ENCODE results near the gene NEK5.

GRCh38 chr13:52109116-52109670 is 19.7 kb downstream of the NEK5 start:
- no peak for TF ChIP-seq POLR2AphosphoS5 (IDR thresholded peaks at IDR 0.05; ENCODE audit: borderline replicate concordance, low read depth, low read length)
- TF ChIP-seq EZH2 (IDR thresholded peaks at IDR 0.05), result no peak
- TF ChIP-seq FOXP2 (optimal IDR thresholded peaks at IDR 0.05; ENCODE audit: control extremely low read depth, extremely low read length, insufficient read depth), result no peak
